Measurements from ENCODE around the gene KCNMB1. TPM values are rescaled to one million over a fixed set of nuclear protein-coding genes. Genes with fewer than 3 reads are reported as not detected.

Gene KCNMB1
- total RNA-seq, 3 donors from 2014 or later: 1.5 to 59.1 (median 5.5) TPM

DNA sequence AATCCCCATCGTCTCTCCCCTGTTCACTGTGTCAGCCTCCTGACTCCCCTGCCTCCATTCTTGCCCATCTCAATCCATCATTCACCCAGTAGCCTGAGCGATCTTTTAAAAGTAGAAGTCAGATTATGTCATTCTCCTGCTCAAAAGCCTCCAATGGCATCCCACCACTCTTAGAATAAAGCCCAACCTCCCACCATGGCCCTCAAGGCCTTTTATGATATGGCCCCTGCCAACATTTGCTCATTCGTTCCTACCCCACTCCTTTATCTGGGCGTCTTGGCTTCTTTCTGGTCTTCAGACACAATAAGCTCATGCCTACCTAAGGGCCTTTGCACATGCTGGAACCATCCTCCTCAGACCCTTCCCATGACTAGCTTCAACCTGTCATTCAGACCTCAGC is 35.5 kb upstream of the KCNMB1 start:
- Histone ChIP-seq H3K4me3 (no peak overlapping the region), H3K36me3 (ENCODE audit: low read depth) (no peaks in the 10 kb centered on the region), H3K4me1 (ENCODE audit: low read depth) (no peaks in the 10 kb centered on the region), H3K9me3 (no peaks in the 10 kb centered on the region)
- TF ChIP-seq, protein P1, sequence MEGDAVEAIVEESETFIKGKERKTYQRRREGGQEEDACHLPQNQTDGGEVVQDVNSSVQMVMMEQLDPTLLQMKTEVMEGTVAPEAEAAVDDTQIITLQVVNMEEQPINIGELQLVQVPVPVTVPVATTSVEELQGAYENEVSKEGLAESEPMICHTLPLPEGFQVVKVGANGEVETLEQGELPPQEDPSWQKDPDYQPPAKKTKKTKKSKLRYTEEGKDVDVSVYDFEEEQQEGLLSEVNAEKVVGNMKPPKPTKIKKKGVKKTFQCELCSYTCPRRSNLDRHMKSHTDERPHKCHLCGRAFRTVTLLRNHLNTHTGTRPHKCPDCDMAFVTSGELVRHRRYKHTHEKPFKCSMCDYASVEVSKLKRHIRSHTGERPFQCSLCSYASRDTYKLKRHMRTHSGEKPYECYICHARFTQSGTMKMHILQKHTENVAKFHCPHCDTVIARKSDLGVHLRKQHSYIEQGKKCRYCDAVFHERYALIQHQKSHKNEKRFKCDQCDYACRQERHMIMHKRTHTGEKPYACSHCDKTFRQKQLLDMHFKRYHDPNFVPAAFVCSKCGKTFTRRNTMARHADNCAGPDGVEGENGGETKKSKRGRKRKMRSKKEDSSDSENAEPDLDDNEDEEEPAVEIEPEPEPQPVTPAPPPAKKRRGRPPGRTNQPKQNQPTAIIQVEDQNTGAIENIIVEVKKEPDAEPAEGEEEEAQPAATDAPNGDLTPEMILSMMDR (IDR thresholded peaks at IDR 0.05): no peak
- no peak for ATAC-seq
- intact Hi-C loops (cut with DNase I, micrococcal nuclease): loop anchor here (5.0 to 10.0 kb wide), 3 partner anchors 150 to 200 kb away; no protein-coding TSS in a partner anchor
- no peak for DNase-seq

DNA sequence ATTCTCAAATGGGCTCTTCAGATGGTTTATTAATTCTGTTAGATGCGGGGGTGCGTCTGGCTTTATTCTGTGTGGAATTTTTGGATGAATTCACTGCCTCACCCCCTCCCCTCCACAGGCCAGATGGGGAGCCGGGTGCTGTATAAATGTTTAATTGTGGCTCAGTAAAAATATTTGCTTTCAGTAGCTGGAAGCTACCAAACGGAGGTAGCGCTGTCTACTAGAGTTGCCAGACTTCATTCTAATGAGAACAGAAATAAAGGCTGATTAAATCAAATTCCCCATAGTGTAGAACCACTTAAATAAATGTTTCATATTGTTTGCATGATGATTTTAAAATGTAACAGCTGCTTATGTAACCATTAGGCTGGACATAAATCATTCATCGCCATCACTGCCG is 34.5 kb upstream of the KCNMB1 start:
- intact Hi-C loops (cut with DNase I, micrococcal nuclease): loop anchor here (5.0 to 10.0 kb wide), 3 partner anchors 149 to 199 kb away; no protein-coding TSS in a partner anchor
- H3K4me3 ChIP-seq: no peak overlapping the region
- TF ChIP-seq, protein P1 (IDR thresholded peaks at IDR 0.05): no peak

DNA sequence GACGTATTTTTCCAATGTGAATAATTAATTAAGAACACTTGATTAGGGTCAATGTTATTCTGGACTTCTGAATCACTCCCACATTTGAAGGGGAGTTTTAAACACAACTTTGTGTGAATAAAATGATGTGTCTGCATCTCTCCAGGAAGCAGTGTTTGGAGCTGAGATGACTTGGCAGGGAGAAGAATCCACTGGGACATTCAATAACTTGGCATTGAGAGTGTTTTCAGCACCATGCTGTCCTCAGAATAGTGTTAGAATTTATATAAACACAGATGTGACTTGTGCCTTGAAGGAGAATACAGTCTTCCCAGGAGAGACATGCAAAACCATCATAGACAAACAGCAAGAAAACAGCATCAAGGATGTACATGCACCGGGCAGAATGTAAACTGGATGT is 32.7 kb upstream of the KCNMB1 start:
- TF ChIP-seq, protein P1 (IDR thresholded peaks at IDR 0.05): no peak
- DNase-seq: no peak
- intact Hi-C loops (cut with DNase I, micrococcal nuclease): loop anchor here (5.0 to 10.0 kb wide), 3 partner anchors 147 to 197 kb away; no protein-coding TSS in a partner anchor
- no peak overlapping the region for H3K4me3 ChIP-seq
- no peaks in the 10 kb centered on the region for H3K36me3 ChIP-seq (ENCODE audit: low read depth)
- H3K9me3 ChIP-seq: no peaks in the 10 kb centered on the region
- no peak for ATAC-seq
- H3K4me1 ChIP-seq (ENCODE audit: low read depth): no peaks in the 10 kb centered on the region

More for the DNA sequence above, 34.5 kb upstream of the KCNMB1 start:
- Histone ChIP-seq H3K9me3 (no peaks in the 10 kb centered on the region), H3K4me1 (ENCODE audit: low read depth) (no peaks in the 10 kb centered on the region), H3K36me3 (ENCODE audit: low read depth) (no peaks in the 10 kb centered on the region)
- no peak for ATAC-seq
- no peak for DNase-seq

DNA sequence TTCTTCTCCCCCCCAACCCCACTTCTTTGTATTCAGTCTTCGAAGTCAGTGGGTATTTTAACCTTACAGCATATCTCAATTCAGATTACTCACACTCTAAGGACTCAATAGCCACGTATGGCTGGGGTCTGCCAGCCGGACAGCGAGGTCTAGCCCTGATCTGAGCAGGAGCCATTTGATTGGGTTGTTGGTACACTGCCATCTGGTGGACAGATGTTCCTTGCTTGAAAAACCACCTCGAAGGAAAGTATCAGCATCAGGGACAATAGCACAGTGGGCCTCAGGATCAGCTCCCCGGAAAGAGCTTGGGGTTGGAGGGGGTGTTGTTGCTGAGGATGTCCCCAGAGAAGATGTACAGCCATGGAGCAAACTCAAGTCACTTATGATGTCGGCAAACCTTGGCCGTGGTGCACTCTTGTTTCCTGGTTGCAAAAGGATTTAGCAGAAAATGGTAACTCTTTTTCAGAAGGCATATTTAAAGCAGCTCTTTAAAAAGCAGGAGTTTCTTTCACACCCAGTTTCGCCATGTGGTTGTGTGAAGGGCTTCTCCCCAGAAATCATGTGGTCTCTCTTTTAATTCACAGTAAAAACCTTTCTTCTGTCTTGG is 31.7 kb upstream of the KCNMB1 start:
- TF ChIP-seq, protein P1 (IDR thresholded peaks at IDR 0.05): peak; percentile 40
- H3K36me3 ChIP-seq (ENCODE audit: low read depth): no peaks in the 10 kb centered on the region
- intact Hi-C loops (cut with DNase I, micrococcal nuclease): loop anchor here (5.0 to 10.0 kb wide), 3 partner anchors 146 to 196 kb away; no protein-coding TSS in a partner anchor
- H3K4me3 ChIP-seq: no peak overlapping the region
- no peaks in the 10 kb centered on the region for H3K9me3 ChIP-seq
- no peaks in the 10 kb centered on the region for H3K4me1 ChIP-seq (ENCODE audit: low read depth)
- ATAC-seq (peak; percentile 58), DNase-seq (peak in 1 of 3 donors; percentile 77)

DNA sequence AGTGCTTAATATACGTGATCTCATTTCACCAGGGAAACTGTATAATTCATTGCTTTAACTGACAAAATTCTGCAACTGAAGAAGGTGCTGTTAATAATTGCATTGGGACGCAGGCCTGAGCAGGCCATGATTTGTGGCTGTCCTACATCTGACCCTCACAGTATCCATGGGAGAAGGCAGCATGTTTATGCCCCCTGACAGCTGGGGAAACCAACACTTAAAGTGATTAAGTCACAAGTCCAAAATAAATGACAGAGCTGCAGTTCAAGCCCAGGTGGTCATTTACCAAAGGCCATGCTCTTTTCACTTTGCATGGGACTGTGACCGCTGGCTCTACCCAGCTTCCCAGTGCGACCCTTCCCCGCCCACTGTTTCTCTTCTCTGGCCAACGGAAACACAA is 30.5 kb upstream of the KCNMB1 start:
- Histone ChIP-seq H3K36me3 (ENCODE audit: low read depth) (no peaks in the 10 kb centered on the region), H3K4me3 (no peak overlapping the region), H3K9me3 (no peaks in the 10 kb centered on the region), H3K4me1 (ENCODE audit: low read depth) (no peaks in the 10 kb centered on the region)
- TF ChIP-seq, protein P1 (IDR thresholded peaks at IDR 0.05): no peak
- ATAC-seq (no peak), DNase-seq (no peak)
- intact Hi-C loops (cut with DNase I, micrococcal nuclease): loop anchor here (5.0 to 10.0 kb wide), 3 partner anchors 145 to 195 kb away; no protein-coding TSS in a partner anchor
